Measurements from ENCODE around the gene P2RY13.

P2RY13 gene

GRCh38 chr3:151297429-151297828 lies 31.9 kb downstream of the P2RY13 start:
- DNase-seq (ENCODE audit: low read depth in 3 of 3, low spot score in 1 of 3), result no peak

GRCh38 chr3:151296226-151296625 lies 33.1 kb downstream of the P2RY13 start:
- DNase-seq (ENCODE audit: low read depth in 3 of 3, low spot score in 1 of 3), result no peak

GRCh38 chr3:151293127-151293526 lies 36.2 kb downstream of the P2RY13 start:
- no peak for DNase-seq (ENCODE audit: low read depth in 3 of 3, low spot score in 1 of 3)

GRCh38 chr3:151290673-151291072 lies 38.7 kb downstream of the P2RY13 start:
- DNase-seq (ENCODE audit: low read depth in 3 of 3, low spot score in 1 of 3), result no peak

- no peak for DNase-seq (ENCODE audit: low read depth in 3 of 3, low spot score in 1 of 3)
Measured at GRCh38 chr3:151289445-151289844, 39.9 kb downstream of the P2RY13 start.

- no peak for DNase-seq (ENCODE audit: low read depth in 3 of 3, low spot score in 1 of 3)
Measured at GRCh38 chr3:151285940-151286339, 43.4 kb downstream of the P2RY13 start.

- no peak for DNase-seq (ENCODE audit: low read depth in 3 of 3, low spot score in 1 of 3)
Measured at GRCh38 chr3:151283907-151284461, 45.4 kb downstream of the P2RY13 start.

- DNase-seq (ENCODE audit: low read depth in 3 of 3, low spot score in 1 of 3), result no peak
Measured at GRCh38 chr3:151283387-151283786, 46.0 kb downstream of the P2RY13 start.

- DNase-seq (ENCODE audit: low read depth in 3 of 3, low spot score in 1 of 3), result no peak
Measured at GRCh38 chr3:151282921-151283320, 46.4 kb downstream of the P2RY13 start.

GRCh38 chr3:151281671-151282324 lies 47.6 kb downstream of the P2RY13 start:
- DNase-seq (ENCODE audit: low read depth in 3 of 3, low spot score in 1 of 3), result no peak

- no peak for DNase-seq (ENCODE audit: low read depth in 3 of 3, low spot score in 1 of 3)
Measured at GRCh38 chr3:151278230-151278629, 51.1 kb downstream of the P2RY13 start, which contains the start of gene P2RY14. Gene P2RY14 (minus strand): TSS chr3:151278542. CDS start chr3:151214316, 64,226 bp downstream.

GRCh38 chr3:151276687-151277042 lies 52.7 kb downstream of the P2RY13 start:
- no peak for DNase-seq (ENCODE audit: low read depth in 3 of 3, low spot score in 1 of 3)

All from stimulated activated CD4-positive, alpha-beta T cell treated with anti-CD3 and anti-CD28 coated beads, TNF-alpha, amount 100 ng/mL, for 1 hour (primary cell).